ENCODE measurements around the gene NPIPB6.
"Not testable (repeated sequence)": the region's sequence is repeated elsewhere in the genome, so short reads cannot be mapped to it uniquely, and the experiment has no call there.

Gene NPIPB6

DNA sequence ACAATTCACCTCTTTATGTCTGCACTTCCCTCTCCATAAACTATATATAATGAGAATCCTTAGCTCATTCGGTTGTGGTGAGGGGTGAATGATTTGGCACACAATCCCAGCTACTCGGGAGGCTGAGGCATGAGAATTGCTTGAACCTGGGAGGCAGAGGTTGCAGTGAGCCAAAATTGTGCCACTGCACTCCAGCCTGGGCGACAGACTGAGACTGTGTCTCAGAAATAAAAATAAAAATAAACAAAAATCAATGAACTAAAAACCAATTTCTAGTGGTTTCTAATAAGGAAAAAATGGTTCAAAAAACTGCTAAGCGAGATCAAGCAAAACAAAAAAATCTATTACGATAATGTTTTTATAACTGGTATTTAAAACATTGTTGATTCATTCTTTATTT is at the start of gene NPIPB6:
TSS of gene NPIPB6 (minus strand) at position 101 of the 400 bp plus-strand sequence. CDS start 686 bp downstream, outside the sequence.
- not testable (repeated sequence) for DNase-seq

DNA sequence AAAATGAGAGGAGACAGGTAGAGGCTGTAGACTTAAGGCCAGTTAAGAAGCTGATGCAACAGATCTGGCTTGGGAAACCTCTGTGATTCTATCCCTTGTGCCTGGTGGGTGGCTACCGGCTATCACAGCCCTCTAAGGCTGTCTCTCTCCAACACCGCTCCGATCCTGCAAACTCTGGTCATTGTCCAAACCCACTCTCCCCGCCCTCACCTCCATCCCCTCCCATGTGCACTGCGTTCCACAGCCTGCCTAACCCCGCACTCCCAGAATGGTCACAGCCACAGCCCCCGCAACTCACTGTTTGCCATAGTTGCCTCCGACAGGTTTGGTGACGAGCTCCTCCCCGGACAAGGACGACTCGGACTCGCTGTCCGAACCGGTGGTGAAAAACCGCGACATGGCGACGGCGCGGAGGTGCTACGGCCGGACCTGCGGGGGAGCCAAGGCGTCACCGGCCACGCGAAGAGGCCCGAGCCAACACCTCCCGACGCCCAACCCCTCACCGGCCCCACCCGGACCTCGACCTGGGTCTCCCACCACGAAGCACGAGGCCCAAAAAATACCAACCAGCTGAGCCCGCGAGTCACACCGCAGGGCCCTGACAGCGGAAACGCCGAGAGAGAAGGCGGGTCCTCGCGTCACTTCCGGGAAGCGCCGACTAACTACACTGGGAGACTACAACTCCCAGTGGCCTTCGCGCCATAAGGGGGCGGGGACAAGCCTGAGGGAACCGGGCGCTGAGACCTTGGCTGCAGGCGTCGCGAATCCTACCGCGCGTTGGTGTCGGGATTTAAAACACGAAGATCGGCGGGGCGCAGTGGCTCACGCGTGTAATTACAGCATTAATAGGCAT is 40.1 kb upstream of the NPIPB6 start, which contains the start of gene EIF3CL:
TSS of gene EIF3CL (minus strand) at position 622 of the 853 bp plus-strand sequence. CDS start at position 399, 223 bp downstream.
- not testable (repeated sequence) for DNase-seq

DNA sequence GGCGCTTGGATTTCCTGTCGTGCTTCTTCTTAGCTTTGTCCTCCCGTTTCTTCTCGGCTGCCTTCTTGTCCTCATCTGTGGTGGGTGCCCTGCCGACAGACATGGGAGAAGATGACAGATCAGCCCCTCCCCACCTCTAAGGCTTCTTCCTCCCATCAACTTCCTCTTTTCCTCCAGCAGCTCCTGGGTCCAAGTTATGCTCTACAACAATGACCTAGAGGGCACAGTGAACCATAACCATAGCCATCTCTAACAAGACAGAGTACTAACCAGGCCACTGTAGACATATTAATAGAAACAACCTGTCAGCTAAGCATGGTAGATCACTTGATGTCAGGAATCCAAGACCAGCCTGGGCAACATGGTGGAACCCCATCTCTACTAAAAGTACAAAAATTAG is 28.7 kb upstream of the NPIPB6 start:
- not testable (repeated sequence) for DNase-seq

DNA sequence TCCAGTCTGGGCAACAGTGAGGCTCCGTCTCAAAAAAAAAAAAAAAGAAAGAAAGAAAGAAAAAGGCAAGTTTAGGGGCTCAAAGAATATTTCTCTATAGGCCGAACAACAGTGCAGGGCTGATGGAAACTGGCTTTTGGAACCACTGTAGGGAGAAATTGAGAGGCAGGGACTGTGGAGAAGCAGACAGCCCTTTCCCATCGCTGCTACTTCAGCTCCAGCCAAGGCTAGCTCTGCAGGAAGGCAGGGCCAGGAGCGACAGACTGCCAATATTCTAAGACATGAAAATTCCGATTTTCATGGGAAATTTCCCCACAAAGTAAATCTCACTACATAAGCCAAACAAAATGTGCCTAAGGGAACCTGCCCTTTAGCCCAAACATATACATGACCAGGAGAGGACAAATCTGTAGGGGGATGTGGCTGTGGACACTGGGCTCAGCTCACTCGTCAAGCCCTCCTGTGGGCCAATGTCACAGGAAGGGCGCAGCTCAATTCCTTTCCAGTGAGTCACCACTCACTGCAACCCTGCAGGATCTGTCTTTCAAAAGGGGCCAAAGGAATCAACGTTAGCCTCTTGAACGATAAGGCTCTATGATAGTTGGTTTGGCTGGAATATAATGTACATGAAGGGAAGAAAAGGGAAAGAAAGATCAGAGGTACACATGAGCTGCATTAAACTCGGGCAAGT is 19.0 kb upstream of the NPIPB6 start:
- DNase-seq = not testable (repeated sequence)

DNA sequence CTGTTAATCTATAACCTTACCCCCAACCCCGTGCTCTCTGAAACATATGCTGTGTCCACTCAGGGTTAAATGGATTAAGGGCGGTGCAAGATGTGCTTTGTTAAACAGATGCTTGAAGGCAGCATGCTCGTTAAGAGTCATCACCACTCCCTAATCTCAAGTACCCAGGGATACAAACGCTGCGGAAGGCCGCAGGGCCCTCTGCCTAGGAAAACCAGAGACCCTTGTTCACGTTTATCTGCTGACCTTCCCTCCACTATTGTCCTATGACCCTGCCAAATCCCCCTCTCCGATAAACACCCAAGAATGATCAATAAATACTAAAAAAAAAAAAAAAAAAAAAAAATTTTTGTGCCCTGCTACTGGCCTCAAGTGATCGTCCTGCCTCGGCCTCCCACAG is 14.5 kb upstream of the NPIPB6 start:
- DNase-seq = not testable (repeated sequence)

DNA sequence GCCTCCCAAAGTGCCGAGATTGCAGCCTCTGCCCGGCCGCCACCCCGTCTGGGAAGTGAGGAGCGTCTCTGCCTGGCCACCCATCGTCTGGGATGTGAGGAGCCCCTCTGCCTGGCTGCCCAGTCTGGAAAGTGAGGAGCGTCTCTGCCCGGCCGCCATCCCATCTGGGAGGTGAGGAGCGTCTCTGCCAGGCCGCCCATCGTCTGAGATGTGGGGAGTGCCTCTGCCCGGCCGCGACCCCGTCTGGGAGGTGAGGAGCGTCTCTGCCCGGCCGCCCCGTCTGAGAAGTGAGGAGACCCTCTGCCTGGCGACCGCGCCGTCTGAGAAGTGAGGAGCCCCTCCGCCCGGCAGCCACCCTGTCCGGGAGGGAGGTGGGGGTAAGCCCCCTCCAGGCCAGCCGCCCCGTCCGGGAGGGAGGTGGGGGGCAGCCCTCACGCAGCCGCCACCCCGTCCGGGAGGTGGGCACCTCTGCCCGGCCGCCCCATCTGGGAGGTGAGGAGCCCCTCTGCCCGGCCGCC is 13.9 kb upstream of the NPIPB6 start:
- not testable (repeated sequence) for DNase-seq

DNA sequence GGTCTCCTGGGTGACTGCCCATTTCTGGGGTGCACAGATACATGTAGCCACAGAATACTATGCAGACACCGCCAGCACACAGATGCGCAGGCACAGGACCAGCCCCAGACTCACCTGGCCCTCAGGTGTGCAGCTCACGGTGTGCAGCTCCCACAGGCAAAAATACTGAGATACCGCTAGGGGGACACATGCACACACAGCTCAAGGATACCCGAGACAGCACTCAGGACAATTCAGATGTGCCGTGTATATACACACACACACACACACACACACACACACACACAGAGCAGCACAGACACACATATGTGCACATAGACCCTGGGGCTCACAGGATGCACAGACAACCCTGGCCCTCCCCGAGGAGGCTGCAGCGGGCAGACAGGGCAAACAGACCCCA is 11.8 kb upstream of the NPIPB6 start:
- DNase-seq = not testable (repeated sequence)

DNA sequence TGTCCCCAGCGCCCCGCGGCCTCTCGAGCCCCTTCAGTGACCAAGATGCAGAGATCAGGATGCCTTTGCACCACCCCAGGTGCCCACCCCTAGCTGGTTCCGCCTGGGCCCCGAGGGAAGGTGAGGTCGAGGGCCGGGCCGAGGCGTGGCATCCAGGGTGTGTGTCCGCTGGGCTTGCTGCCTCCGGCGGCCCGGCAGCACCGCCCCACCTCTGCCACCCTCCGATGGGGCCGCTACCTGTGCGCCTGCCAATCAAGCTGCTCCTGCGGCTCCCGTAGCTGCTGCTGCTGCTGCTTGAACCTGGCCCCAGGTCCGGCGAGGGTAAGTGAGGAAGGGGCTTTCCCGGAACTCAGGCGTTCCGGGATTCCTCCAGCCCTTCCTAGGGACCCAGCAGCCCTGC is 11.0 kb upstream of the NPIPB6 start:
- DNase-seq = not testable (repeated sequence)

DNA sequence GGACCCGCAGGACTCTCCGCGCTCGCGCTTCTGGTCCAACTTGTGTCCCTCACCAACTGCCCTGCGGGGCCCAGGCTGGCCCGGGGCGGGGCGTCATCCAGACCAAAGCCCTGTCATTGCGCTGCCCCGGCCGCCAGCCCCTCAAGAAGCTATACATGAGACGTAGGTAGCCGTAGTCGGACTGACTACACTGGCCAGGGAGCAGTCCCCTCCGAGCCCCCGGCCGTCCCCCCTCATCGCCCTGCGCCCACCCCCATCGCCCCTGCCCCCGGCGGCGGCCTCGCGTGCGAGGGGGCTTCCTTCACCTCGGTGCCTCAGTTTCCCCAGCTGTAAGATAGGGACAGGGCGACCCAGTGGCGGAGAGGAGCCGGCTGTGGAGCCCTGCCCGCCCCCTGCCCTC is 4.6 kb upstream of the NPIPB6 start:
- not testable (repeated sequence) for DNase-seq

DNA sequence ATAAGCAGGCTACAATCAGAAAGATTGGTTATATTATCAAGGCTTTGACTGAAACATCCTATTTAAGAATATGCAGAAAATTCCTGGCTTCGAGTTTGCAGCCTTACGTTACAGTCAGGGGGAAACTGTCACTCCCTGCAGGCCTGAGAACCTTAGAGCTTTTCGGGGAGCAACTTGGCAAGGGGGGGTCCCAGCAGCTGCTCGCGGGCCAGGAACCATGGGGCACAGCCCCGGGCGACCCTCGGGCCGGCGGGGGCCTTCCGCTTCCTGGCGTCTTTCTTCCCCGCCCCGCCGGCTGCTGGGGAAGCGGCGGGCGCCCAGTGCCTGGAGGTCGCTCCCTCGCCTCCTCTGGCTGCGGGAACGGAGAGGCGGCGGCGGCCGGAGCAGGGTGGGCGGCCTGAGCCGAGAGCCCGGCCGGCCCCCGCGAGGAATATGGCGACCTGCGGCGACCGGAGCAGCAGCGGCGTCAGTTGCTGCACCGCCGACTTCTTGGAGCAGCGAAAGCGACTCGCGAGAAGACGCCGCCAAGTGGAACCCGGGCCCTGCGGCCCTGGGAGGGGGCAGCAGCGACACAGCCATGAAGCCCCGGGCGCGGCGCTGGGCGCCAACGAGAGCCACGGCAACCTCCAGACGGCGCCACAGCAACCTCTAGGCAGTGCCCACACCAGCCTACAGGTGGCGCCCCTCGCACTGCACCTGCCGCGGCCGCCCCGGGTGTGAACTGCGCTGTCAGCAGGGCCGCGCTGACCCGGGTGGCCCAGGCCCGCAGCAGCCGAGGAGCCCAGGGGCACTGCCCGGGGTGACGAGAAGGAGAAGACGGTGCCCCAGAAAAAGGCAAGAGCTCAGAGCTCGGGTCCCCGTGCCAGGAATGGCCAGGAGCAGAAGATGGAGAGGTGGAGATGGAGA is 1.2 kb upstream of the NPIPB6 start:
- not testable (repeated sequence) for DNase-seq

DNA sequence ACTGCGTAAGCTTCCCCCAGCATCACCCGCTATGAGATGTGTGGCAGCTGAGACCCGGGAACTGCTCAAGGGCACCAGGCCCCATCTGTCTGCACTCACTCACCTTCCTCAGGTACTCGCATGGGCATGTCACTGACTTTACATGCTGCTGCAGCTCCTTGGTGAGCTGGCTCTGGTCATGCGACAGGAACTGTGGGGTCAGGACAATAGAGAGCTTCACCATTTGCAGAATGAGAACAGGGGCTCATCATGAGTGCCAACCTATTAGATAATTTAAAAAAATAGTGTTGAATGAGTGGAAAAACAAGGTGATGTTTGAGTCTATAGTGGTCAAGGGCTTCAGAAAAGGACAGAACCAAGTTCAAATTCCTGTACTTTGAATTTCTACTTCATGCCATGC is 708 bp downstream of the NPIPB6 start:
- DNase-seq = not testable (repeated sequence)

DNA sequence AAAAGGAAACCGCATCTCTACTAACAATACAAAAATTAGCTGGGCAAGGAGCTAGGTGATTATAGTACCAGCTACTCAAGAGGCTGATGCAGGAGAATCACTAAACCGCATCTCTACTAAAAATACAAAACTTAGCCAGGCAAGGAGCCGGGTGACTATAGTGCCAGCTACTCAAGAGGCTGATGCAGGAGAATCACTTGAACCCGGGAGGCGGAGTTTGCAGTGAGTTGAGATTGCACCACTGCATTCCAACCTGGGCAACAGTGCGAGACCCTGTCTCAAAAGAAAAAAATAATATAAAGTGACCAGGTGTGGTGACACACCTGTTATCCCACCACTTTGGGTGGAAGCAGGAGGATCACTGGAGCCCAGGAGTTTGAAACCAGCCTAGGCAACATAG is 25.1 kb downstream of the NPIPB6 start:
- DNase-seq = not testable (repeated sequence)

DNA sequence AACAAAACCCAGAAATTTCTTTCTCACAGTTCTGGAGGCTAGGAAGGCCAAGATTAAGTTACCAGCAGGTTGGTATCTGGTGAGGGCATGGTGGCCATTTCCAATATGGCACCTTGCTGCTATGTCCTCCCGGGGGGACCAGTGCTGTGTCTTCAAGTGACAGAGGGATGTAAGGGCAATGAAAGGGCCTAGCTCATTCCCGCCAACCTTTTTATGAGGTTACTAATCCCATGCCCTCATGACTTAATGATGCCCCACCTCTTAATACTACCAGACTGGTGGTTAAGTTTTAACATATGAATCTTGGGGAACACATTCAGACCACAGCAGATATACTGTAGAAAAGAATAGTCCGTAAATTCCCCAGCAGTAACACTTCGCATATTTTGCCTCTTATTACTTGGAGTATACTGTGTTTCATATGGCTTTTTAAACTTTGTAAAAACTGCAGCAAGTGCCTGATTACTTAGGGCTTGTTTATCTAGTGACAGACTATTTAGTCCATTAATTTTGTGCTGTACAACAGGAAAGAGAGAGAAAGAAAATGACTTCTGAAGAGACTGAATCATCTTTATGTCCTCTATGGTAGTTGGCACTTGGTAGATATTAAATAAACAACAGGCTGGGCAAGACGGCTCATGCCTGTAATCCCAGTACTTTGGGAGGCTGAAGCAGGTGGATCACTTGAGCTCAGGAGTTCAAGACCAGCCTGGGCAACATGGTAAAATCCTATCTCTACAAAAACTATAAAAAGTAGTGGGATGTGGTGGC is 26.2 kb downstream of the NPIPB6 start:
- not testable (repeated sequence) for DNase-seq

DNA sequence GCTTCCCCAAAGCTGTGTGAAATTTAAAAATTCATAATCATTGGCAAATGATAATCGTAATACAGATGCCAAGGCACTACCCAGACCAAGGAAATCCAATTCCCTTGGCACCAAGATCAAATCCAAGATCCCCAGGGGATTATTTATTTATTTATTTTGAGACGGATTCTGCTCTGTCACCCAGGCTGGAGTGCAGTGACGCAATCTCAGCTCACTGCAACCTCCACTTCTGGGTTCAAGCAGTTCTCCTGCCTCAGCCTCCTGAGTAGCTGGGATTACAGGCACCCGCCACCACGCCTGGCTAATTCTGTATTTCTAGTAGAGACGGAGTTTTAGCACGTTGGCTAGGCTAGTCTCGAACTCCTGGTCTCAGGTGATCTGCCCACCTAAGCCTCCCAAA is 27.6 kb downstream of the NPIPB6 start:
- DNase-seq = not testable (repeated sequence)

DNA sequence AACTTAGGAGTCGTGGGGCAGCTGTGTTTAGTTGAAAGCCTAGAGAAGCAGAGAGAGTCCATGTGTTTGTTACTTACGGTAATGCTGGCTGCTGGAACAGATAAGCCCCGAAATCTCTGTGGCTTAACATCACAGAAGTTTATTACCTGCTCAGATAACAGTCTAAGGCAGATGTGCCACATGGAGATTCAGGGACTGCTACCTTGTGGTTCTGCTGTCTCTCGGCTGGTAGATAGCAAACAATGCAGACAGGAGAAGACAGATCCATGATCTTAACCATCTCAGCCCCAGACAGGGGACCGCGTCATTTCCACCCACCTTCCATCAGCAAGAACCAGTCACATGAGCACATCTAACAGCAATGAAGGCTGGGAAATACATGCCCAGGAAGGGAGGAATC is 30.7 kb downstream of the NPIPB6 start:
- not testable (repeated sequence) for DNase-seq

DNA sequence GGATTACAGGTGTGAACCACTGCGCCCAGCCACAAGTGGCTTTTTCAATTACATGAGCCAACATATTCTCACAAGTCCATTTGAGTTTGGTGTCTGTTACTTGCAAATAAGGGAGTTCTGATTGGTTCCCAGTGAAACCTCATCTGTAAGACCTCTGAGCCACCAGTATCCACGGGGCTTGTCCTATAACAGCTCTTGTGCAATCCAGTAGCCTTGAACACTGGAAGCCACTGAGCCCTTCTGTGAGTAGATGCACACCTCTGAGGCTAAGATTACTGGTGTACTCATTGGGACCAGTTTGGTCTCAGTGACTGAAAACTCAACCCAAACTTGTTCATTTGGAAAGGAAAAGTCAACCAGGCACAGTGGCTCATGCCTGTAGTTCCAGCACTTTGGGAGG is 32.3 kb downstream of the NPIPB6 start:
- not testable (repeated sequence) for DNase-seq

DNA sequence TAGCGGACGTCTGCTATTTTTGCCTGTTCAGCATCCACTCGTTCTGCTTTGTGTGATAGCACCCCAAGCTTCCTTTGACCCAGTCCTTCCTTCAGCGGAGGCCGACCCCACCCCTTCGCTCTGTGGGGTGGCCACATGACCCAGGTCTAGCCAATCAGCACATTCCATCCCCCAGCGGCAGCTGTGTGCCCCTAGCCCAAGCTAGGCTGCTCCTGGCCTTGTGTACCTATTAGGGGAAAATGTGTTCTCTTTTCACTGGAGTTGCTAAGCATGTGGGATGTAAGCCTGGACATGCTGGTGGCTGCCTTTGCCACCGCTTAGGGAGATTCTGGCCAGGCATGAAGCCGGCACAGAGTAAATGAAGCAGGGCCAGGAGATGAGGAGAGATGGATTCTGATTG is 33.1 kb downstream of the NPIPB6 start:
- peak in 1 of 2 experiments; percentile 67 for DNase-seq

DNA sequence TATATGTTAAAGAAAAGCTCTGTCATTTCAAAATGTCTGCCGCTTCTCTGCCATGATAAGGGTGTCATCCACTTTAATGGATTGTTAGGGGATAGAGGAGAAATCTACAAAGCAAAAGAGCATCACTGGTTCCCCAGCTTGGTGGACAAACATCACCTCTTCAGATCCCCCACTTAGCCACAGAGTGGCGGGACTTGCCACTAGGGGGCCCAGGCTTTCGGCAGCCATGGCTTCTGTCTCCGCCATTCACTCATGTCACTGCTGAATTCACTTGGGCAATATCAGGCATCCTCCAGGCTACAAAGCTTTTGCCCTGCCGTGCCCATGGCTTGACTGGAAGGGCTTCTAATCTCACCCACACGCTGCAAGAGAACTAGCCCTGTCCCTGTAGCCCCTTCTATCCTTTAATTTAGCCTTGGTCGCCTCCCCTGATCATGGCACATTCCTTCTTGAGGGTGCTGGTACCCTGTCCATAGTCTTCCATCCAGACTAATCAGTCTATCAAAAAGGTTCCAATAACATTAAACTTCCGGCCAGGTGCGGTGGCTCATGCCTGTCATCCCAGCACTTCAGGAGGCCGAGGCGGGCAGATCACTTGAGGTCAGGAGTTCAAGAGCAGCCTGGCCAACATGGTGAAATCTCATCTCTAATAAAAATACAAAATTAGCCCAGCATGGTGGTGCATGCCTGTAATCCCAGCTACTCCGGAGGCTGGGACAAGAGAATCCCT is 36.3 kb downstream of the NPIPB6 start:
- DNase-seq = peak; percentile 37 to 64

DNA sequence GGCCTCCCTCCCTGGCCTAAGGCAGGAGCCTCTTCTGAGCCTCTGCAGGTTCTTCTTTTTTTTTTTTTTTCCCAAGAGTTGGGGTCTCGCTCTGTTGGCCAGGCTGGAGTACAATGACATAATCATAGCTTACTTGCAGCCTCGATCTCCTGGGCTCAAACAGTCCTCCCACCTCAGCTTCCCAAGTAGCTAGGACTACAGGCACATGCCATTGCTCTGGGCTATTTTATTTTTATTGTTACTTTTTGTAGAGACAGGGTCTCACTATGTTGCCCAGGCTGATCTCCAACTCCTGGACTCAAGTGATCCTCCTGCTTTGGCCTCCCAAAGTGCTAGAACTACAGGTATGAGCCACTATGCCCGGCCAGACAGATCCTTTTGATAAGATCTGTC is 38.4 kb downstream of the NPIPB6 start:
- DNase-seq = no peak

DNA sequence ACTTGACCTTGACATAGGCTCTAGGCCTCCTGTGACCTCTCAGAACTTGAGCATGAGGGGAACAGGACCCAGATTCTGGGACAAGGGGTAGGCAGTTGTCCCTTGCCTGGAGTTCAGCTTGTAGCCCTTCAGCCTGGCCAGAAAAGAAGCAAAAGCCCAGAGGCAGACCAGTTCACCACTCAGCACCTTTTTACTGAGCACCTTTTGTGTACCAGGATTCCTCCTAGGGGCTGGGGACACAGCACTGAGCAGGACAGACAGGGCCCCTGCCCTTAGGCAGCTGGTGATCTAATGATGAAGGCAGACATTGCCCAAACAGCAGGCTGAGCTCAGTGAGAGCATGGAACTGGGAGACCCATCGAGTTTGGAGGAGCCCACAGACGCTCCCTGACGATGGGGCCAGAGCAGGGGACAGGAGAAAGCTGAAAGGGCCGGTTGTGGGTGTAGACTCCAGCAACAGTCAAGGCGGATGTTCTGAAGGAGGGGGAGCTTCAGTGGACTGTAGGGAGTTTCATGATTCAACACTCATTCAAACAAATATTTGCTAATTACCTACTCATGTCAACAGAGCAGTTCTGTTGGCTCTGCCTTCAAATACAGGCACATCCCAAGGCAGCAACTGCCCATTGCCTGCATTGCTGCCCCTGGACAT is 38.9 kb downstream of the NPIPB6 start:
- no peak for DNase-seq

Data from NCI-H524 (cell line).